ENCODE results near the gene PGAP3.

The PGAP3 gene

DNA sequence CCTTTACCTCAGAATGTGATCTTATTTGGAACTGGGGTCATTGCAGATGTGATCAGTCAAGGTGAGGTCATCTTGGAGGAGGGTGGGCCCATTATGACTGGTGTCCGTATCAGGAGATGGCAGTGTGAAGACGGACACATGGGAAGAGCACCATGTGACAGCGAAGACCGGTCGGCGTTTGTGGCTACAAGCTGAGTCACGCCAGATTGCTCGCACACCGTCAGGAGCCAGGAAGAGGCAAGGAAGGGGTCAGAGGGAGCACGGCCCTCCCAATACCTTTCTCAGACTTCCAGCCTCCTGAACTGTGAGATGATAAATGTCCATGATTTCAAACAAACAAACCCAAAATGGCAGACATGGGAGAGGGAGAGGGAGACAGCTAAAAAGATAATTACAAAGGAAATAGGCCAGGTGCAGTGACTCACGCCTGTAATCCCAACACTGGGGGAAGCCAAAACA is 37.7 kb downstream of the PGAP3 start:
- Histone ChIP-seq H3K27me3 (ENCODE audit: insufficient read depth, low read length, poor library complexity) (no peaks in the 10 kb centered on the region), H3K79me1 (ENCODE audit: low read length) (peaks cover 4% of the 10 kb centered on the region), H4K5ac (ENCODE audit: low read length) (no peak overlapping the region), H3K36me3 (ENCODE audit: control insufficient read depth, insufficient read depth, low read length) (no peaks in the 10 kb centered on the region), H2AK5ac (ENCODE audit: low read length) (no peak overlapping the region), H3K4me1 (ENCODE audit: control insufficient read depth, low read depth, low read length) (peaks cover 13% of the 10 kb centered on the region), H2BK15ac (replicated peaks; ENCODE audit: low read depth) (no peak overlapping the region), H2BK5ac (ENCODE audit: low read length) (no peak overlapping the region), H3K4me2 (ENCODE audit: low read length) (no peak overlapping the region), H2BK120ac (ENCODE audit: low read depth, low read length) (no peak overlapping the region), H3K79me2 (ENCODE audit: control insufficient read depth, insufficient read depth, low read length) (no peaks in the 10 kb centered on the region), H4K8ac (ENCODE audit: low read depth, low read length) (no peak overlapping the region), H3K4me3 (ENCODE audit: low read length) (no peak overlapping the region), H3K23ac (ENCODE audit: low read length) (no peak overlapping the region), H3K4ac (ENCODE audit: low read depth, low read length) (no peak overlapping the region), H3K9ac (ENCODE audit: low read length) (no peak overlapping the region), H3K27ac (ENCODE audit: low read depth, low read length) (no peak overlapping the region), H3K56ac (ENCODE audit: low read length) (no peak overlapping the region), H3K18ac (ENCODE audit: low read length) (no peak overlapping the region)
- no peak for DNase-seq
- WGBS (ENCODE audit: extremely low coverage, insufficient coverage, low lambda C conversion rate) = no CpG with 5 or more reads among the region's 11 CpGs

DNA sequence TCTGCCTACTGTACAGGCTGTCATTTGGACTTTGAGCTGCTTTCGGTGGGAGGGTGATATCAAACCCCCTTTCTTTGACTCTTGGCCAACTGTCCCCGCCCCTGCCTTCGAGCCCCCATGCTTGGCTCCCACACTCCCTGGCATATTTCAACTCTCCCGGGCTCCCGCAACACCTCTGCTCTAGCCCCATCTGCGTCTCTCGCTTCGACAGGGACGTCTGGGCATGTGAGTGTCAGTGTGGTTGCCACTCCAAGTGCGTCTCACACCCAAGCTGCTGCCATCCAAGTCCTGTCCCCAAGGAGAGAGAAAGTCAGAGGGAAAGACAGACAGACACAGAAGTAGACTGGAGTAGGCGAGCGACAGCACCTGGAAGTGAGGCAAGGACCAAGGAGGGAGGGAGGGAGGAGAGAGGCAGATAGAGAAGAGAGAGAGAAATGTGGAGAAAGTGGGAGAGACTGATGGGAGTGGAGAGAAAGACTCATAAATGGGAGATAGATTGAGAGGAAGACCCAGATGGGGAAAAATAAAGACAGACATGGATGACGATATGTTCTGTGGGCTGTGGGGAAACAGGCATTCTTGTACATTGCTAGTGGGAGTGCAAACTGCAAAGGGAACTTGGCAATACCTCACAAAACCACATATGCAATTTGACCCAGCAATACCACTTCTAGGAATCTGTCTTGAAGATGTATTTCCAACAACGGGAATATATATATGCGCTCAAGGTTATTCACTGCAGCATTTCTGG is 39.1 kb downstream of the PGAP3 start:
- Histone ChIP-seq H2BK120ac (ENCODE audit: low read depth, low read length) (no peak overlapping the region), H3K4me3 (ENCODE audit: low read length) (no peak overlapping the region), H3K27me3 (ENCODE audit: insufficient read depth, low read length, poor library complexity) (no peaks in the 10 kb centered on the region), H3K56ac (ENCODE audit: low read length) (peak overlapping the region; percentile 39), H3K18ac (ENCODE audit: low read length) (no peak overlapping the region), H3K9ac (ENCODE audit: low read length) (no peak overlapping the region), H3K36me3 (ENCODE audit: control insufficient read depth, insufficient read depth, low read length) (no peaks in the 10 kb centered on the region), H3K79me2 (ENCODE audit: control insufficient read depth, insufficient read depth, low read length) (no peaks in the 10 kb centered on the region), H3K4ac (ENCODE audit: low read depth, low read length) (no peak overlapping the region), H3K23ac (ENCODE audit: low read length) (peak overlapping the region; percentile 20), H3K4me2 (ENCODE audit: low read length) (no peak overlapping the region), H3K4me1 (ENCODE audit: control insufficient read depth, low read depth, low read length) (peaks cover 15% of the 10 kb centered on the region), H3K27ac (ENCODE audit: low read depth, low read length) (no peak overlapping the region), H2AK5ac (ENCODE audit: low read length) (no peak overlapping the region), H4K5ac (ENCODE audit: low read length) (no peak overlapping the region), H3K79me1 (ENCODE audit: low read length) (peaks cover 7% of the 10 kb centered on the region), H2BK5ac (ENCODE audit: low read length) (no peak overlapping the region), H4K8ac (ENCODE audit: low read depth, low read length) (no peak overlapping the region), H2BK15ac (replicated peaks; ENCODE audit: low read depth) (no peak overlapping the region)
- no peak for DNase-seq
- no CpG with 5 or more reads among the region's 15 CpGs for WGBS (ENCODE audit: extremely low coverage, insufficient coverage, low lambda C conversion rate)

DNA sequence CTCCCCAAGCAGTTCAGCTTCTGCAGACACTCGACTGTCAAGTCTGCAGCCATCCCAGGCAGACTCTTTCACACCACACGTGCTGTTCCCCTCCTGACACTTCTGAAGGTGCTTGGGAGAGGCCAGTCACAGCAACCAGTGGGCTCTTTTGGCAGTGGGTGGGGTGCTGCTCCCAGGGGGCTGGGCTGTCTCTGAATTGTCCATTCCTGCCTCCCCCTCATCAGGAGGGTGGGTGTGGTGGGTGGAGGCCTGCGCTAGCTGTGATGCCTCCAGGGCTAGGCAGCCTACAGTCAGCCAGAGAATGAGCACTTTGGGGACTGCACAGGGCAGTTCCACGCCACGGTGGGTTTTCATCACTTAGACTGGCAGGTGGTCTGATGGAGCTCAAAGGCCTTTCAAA is 40.6 kb downstream of the PGAP3 start:
- no CpG with 5 or more reads among the region's 5 CpGs for WGBS (ENCODE audit: extremely low coverage, insufficient coverage, low lambda C conversion rate)
- H3K4me3 ChIP-seq (ENCODE audit: low read length) = no peak overlapping the region
- no peak overlapping the region for H3K9ac ChIP-seq (ENCODE audit: low read length)
- no peaks in the 10 kb centered on the region for H3K27me3 ChIP-seq (ENCODE audit: insufficient read depth, low read length, poor library complexity)
- H2BK5ac ChIP-seq (ENCODE audit: low read length) = no peak overlapping the region
- H3K27ac ChIP-seq (ENCODE audit: low read depth, low read length) = no peak overlapping the region
- H2BK120ac ChIP-seq (ENCODE audit: low read depth, low read length) = no peak overlapping the region
- H4K5ac ChIP-seq (ENCODE audit: low read length) = no peak overlapping the region
- DNase-seq = no peak
- H3K23ac ChIP-seq (ENCODE audit: low read length) = no peak overlapping the region
- no peak overlapping the region for H3K4ac ChIP-seq (ENCODE audit: low read depth, low read length)
- no peak overlapping the region for H2BK15ac ChIP-seq (replicated peaks; ENCODE audit: low read depth)
- H3K79me1 ChIP-seq (ENCODE audit: low read length) = peaks cover 19% of the 10 kb centered on the region
- no peak overlapping the region for H2AK5ac ChIP-seq (ENCODE audit: low read length)
- no peak overlapping the region for H3K4me2 ChIP-seq (ENCODE audit: low read length)
- H4K8ac ChIP-seq (ENCODE audit: low read depth, low read length) = no peak overlapping the region
- H3K56ac ChIP-seq (ENCODE audit: low read length) = no peak overlapping the region
- H3K36me3 ChIP-seq (ENCODE audit: control insufficient read depth, insufficient read depth, low read length) = no peaks in the 10 kb centered on the region
- peaks cover 1% of the 10 kb centered on the region for H3K79me2 ChIP-seq (ENCODE audit: control insufficient read depth, insufficient read depth, low read length)
- peaks cover 7% of the 10 kb centered on the region for H3K4me1 ChIP-seq (ENCODE audit: control insufficient read depth, low read depth, low read length)
- no peak overlapping the region for H3K18ac ChIP-seq (ENCODE audit: low read length)

DNA sequence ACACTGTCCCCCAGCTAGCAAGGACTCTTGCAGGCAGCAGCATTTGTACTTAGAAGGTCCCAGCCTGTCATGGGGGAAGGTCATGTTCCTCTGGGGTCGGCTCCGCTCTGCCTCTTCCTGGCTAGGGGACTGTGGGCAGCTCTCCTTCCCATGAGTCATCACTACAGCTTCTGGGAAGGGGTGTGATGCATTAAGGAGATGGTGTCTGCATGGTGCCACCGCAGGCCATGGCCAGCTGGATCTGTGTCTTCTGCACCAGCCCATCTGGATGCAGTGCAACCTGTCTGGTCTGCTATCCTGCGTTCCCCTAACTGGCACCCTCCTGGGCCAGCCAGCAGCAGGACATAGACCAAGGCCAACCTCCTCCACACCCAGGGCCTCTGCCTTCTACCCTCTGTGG is 44.6 kb downstream of the PGAP3 start:
- Histone ChIP-seq H2BK120ac (ENCODE audit: low read depth, low read length) (no peak overlapping the region), H2BK15ac (replicated peaks; ENCODE audit: low read depth) (no peak overlapping the region), H3K4me3 (ENCODE audit: low read length) (no peak overlapping the region), H3K79me1 (ENCODE audit: low read length) (peaks cover 36% of the 10 kb centered on the region), H3K4me2 (ENCODE audit: low read length) (no peak overlapping the region), H3K56ac (ENCODE audit: low read length) (peak overlapping the region; percentile 17), H3K79me2 (ENCODE audit: control insufficient read depth, insufficient read depth, low read length) (peaks cover 8% of the 10 kb centered on the region), H3K36me3 (ENCODE audit: control insufficient read depth, insufficient read depth, low read length) (no peaks in the 10 kb centered on the region), H3K4me1 (ENCODE audit: control insufficient read depth, low read depth, low read length) (peaks cover 9% of the 10 kb centered on the region), H4K5ac (ENCODE audit: low read length) (no peak overlapping the region), H3K27me3 (ENCODE audit: insufficient read depth, low read length, poor library complexity) (no peaks in the 10 kb centered on the region), H4K8ac (ENCODE audit: low read depth, low read length) (no peak overlapping the region), H3K9ac (ENCODE audit: low read length) (no peak overlapping the region), H3K4ac (ENCODE audit: low read depth, low read length) (no peak overlapping the region), H3K23ac (ENCODE audit: low read length) (no peak overlapping the region), H3K18ac (ENCODE audit: low read length) (no peak overlapping the region), H2BK5ac (ENCODE audit: low read length) (no peak overlapping the region), H2AK5ac (ENCODE audit: low read length) (no peak overlapping the region), H3K27ac (ENCODE audit: low read depth, low read length) (no peak overlapping the region)
- no peak for DNase-seq
- WGBS (ENCODE audit: extremely low coverage, insufficient coverage, low lambda C conversion rate) = no CpG with 5 or more reads among the region's 4 CpGs

DNA sequence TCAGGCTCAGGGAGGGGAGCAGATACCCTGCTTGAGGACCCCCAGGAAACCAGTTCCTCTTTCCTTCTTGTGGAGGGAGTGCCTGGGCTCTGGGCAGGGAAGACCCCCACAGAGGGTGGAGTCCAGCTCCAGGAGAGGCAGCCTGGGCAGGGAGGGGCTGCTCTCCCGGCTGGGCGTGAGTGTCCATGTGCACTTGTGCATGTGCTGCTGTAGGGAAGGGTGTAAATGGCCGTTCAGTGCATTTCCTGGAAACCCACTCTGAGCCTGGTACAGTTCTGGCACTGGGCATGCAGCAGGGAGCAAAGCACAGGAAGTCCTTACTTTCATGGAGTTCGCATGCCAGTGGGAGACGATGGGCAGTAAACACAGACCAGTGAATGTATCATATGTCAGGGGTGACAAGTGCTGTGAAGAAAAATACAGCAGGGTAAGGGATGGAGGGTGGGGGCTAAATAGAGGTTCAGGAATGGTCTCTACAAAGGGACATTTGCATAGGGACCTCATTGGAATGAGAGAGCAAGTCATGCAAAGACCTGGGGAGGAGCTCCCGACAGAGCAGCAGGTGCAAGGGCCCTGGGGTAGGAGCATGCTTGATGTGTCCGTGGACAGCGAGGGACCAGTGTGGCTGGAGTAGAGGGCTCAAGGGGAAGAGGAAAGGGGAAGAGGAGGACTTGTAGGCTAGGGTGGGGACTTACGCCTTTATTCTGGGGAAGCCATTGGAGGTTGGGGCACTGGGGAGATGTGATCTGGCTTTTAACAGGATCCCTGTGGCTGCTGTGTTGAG is 45.4 kb downstream of the PGAP3 start:
- Histone ChIP-seq H2BK5ac (ENCODE audit: low read length) (no peak overlapping the region), H3K27ac (ENCODE audit: low read depth, low read length) (no peak overlapping the region), H3K23ac (ENCODE audit: low read length) (no peak overlapping the region), H3K18ac (ENCODE audit: low read length) (no peak overlapping the region), H2AK5ac (ENCODE audit: low read length) (no peak overlapping the region), H3K4me3 (ENCODE audit: low read length) (no peak overlapping the region), H3K27me3 (ENCODE audit: insufficient read depth, low read length, poor library complexity) (no peaks in the 10 kb centered on the region), H3K79me2 (ENCODE audit: control insufficient read depth, insufficient read depth, low read length) (peaks cover 13% of the 10 kb centered on the region), H4K5ac (ENCODE audit: low read length) (no peak overlapping the region), H2BK120ac (ENCODE audit: low read depth, low read length) (no peak overlapping the region), H2BK15ac (replicated peaks; ENCODE audit: low read depth) (no peak overlapping the region), H3K56ac (ENCODE audit: low read length) (no peak overlapping the region), H3K36me3 (ENCODE audit: control insufficient read depth, insufficient read depth, low read length) (no peaks in the 10 kb centered on the region), H3K79me1 (ENCODE audit: low read length) (peaks cover 40% of the 10 kb centered on the region), H3K4me2 (ENCODE audit: low read length) (no peak overlapping the region), H3K4me1 (ENCODE audit: control insufficient read depth, low read depth, low read length) (peaks cover 13% of the 10 kb centered on the region), H4K8ac (ENCODE audit: low read depth, low read length) (no peak overlapping the region), H3K9ac (ENCODE audit: low read length) (no peak overlapping the region), H3K4ac (ENCODE audit: low read depth, low read length) (no peak overlapping the region)
- no peak for DNase-seq
- no CpG with 5 or more reads among the region's 9 CpGs for WGBS (ENCODE audit: extremely low coverage, insufficient coverage, low lambda C conversion rate)
